Glutamatergic neuron (in vitro differentiated cells): Measurements from ENCODE around the gene PYCR2. TPM values are rescaled to one million over a fixed set of nuclear protein-coding genes. Genes with fewer than 3 reads are reported as not detected.
"Not testable (repeated sequence)": the region's sequence is repeated elsewhere in the genome, so short reads cannot be mapped to it uniquely, and the experiment has no call there.

Experiments
- DNase-seq: peaks from one replicate; pipeline ENCODE4 v3.0.0; 2022
- H3K27ac Mint-ChIP-seq: one replicate; pipeline ENCODE4 v1.8.0; 2020; ENCODE audit warnings: mild to moderate bottlenecking, mixed read lengths, inconsistent platforms; ENCODE audit not compliant: unreplicated experiment
- H3K27me3 Mint-ChIP-seq: one replicate; pipeline ENCODE4 v1.8.0; 2020; ENCODE audit warnings: mild to moderate bottlenecking, moderate library complexity, mixed read lengths, inconsistent platforms; ENCODE audit not compliant: unreplicated experiment
- H3K36me3 Mint-ChIP-seq: one replicate; pipeline ENCODE4 v1.8.0; 2020; ENCODE audit warnings: mild to moderate bottlenecking, mixed read lengths, inconsistent platforms; ENCODE audit not compliant: unreplicated experiment
- H3K4me1 Mint-ChIP-seq: one replicate; pipeline ENCODE4 v1.8.0; 2020; ENCODE audit warnings: mild to moderate bottlenecking, low read depth, mixed read lengths, inconsistent platforms; ENCODE audit not compliant: unreplicated experiment
- H3K4me3 Mint-ChIP-seq: one replicate; pipeline ENCODE4 v1.8.0; 2020; ENCODE audit warnings: mild to moderate bottlenecking, mixed read lengths, inconsistent platforms; ENCODE audit not compliant: unreplicated experiment
- H3K9me3 Mint-ChIP-seq: one replicate; pipeline ENCODE4 v1.8.0; 2020; ENCODE audit warnings: mild to moderate bottlenecking, moderate library complexity, mixed read lengths, inconsistent platforms; ENCODE audit not compliant: unreplicated experiment
- total RNA-seq: library from RNA; stranded (reverse); fragmentation: NEBNext Ultra II Directional; extraction: Animal tissue kit (Norgen Biotek cat#: 25700); gene quantifications from one replicate; pipeline ENCODE4 v1.2.1, GENCODE V29; 2021; ENCODE audit not compliant: unreplicated experiment
- TF ChIP-seq, protein P1 (sequence below): fragments of 200-600 bp; sonication (generic); IDR thresholded peaks from one replicate; pipeline ENCODE4 v1.5.0; 2021; ENCODE audit not compliant: partially characterized antibody, unreplicated experiment

The PYCR2 gene
- total RNA-seq, 1 donor from 2014 or later: 36.6 TPM

- no peak for DNase-seq
- no peak overlapping the region for H3K4me3 Mint-ChIP-seq
- H3K27me3 Mint-ChIP-seq: peaks cover 2% of the 10 kb centered on the region
- H3K36me3 Mint-ChIP-seq: no peaks in the 10 kb centered on the region
- TF ChIP-seq, protein P1, sequence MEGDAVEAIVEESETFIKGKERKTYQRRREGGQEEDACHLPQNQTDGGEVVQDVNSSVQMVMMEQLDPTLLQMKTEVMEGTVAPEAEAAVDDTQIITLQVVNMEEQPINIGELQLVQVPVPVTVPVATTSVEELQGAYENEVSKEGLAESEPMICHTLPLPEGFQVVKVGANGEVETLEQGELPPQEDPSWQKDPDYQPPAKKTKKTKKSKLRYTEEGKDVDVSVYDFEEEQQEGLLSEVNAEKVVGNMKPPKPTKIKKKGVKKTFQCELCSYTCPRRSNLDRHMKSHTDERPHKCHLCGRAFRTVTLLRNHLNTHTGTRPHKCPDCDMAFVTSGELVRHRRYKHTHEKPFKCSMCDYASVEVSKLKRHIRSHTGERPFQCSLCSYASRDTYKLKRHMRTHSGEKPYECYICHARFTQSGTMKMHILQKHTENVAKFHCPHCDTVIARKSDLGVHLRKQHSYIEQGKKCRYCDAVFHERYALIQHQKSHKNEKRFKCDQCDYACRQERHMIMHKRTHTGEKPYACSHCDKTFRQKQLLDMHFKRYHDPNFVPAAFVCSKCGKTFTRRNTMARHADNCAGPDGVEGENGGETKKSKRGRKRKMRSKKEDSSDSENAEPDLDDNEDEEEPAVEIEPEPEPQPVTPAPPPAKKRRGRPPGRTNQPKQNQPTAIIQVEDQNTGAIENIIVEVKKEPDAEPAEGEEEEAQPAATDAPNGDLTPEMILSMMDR: no peak
- H3K9me3 Mint-ChIP-seq: peaks cover 2% of the 10 kb centered on the region
- H3K27ac Mint-ChIP-seq: no peak overlapping the region
- H3K4me1 Mint-ChIP-seq: peaks cover 8% of the 10 kb centered on the region
These were observed 7.5 kb upstream of the PYCR2 start for GRCh38 chr1:225931270-225932136.

DNA sequence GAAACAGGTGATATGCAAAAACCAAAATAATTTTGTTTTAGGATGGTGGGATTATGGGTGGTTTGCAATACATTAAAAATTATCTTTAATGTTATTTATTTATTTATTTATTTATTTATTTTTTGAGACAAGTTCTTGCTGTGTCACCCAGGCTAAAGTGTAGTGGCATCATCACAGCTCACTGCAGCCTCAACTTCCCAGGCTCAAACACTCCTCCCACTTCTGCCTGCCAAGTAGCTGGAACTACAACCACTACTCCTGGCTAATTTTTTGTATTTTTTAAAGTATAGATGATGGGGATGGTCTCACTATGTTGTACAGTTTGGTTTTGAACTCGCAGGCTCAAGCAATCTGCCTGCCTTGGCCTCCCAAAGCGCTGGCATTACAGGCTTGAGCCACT, 6.5 kb upstream of the PYCR2 start:
- TF ChIP-seq, protein P1: no peak
- Mint-ChIP-seq H3K27me3 (peaks cover 2% of the 10 kb centered on the region), H3K36me3 (no peaks in the 10 kb centered on the region), H3K4me3 (no peak overlapping the region), H3K27ac (no peak overlapping the region), H3K4me1 (peaks cover 8% of the 10 kb centered on the region), H3K9me3 (peaks cover 2% of the 10 kb centered on the region)
- no peak for DNase-seq

DNA sequence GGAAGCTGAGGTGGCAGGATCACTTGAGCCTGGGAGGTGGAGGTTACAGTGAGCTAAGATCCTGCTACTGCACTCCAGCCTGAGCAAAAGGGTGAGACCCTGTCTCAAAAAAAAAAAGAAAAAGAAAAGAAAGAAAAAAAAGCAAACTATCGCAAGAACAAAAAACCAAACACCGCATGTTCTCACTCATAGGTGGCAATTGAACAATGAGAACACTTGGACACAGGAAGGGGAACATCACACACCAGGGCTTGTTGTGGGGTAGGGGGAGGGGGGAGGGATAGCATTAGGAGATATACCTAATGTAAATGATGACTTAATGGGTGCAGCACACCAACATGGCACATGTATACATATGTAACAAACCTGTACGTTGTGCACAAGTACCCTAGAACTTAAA, 5.4 kb upstream of the PYCR2 start:
- DNase-seq, H3K36me3 Mint-ChIP-seq, H3K27me3 Mint-ChIP-seq, H3K9me3 Mint-ChIP-seq, H3K4me1 Mint-ChIP-seq, H3K4me3 Mint-ChIP-seq, H3K27ac Mint-ChIP-seq: not testable (repeated sequence)

DNA sequence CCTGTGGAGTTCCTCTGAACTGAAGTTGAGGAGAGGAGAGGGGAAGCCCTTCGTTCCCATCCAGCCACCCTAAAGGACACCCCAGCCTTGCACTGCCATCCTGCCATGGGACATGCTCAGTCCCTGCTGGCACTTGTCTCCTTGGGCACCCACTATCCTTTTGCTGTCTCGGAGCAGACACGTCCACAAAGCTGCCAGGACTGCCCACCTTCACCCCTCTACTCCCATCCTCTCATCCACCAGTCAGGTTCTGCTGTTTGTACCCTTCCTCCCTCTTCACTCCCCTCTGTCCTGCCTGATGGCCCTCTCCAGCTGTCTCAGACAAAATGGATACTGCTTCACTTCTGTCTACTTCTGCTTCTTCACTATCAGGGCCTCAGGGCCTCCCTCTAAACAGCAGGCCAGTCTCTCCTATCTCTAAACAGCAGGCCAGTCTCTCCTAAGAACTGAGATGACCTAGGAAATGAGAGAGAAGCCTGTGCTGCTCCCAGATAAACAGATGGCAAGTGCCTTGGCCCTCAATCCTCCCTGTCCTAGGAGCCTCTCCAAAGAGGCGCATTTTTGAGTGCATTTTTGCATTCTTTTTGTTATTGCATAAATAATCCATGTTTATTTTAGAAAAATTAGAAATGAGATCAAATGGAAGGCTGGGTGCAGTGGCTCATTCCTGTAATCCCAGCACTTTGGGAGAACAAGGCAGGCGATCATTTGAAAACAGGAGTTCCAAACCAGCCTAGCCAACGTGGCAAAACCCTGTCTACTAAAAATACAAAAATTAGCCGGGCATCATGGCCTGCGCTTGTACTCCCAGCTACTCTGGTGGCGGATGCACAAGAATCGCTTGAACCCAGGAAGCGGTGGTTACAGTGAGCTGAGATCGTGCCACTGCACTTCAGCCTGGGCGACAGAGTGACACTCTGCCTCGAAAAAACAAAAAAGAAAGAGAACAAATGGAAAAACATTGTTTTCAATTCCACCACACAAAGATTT, 4.4 kb upstream of the PYCR2 start:
- Mint-ChIP-seq H3K36me3 (no peaks in the 10 kb centered on the region), H3K27ac (peak overlapping the region; percentile 85), H3K9me3 (peaks cover 2% of the 10 kb centered on the region), H3K27me3 (peaks cover 3% of the 10 kb centered on the region), H3K4me1 (peaks cover 8% of the 10 kb centered on the region), H3K4me3 (peak overlapping the region; percentile 57)
- DNase-seq: no peak
- TF ChIP-seq, protein P1: no peak

DNA sequence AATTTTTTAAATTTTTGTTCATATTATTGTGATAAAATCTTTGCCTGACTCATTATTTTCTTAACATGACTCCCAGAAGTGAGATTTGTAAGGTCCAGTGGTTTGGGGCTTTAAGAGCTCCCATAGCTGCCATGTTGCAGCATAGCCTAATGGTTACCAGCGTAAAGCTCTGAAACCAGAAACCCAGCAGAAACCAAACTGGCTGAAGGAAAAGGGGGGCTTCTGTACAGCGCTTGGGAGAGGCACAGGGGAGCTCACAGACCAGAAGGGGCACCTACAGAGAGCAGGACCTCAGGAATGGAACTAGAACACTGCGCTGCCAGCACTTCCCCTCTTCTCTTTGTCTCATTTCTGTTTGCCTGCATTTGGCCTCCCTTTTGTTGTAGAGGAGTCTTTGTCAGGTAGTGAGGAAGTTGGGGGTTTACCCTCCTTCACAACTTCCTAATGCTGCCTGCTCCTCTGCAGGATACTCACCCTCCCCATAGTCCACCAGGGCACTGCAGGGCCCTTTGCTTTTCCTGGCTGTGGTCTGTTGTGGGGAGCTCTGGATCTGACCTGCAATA, 2.6 kb upstream of the PYCR2 start:
- peaks cover 3% of the 10 kb centered on the region for H3K27me3 Mint-ChIP-seq
- TF ChIP-seq, protein P1: no peak
- peaks cover 2% of the 10 kb centered on the region for H3K9me3 Mint-ChIP-seq
- peaks cover 8% of the 10 kb centered on the region for H3K4me1 Mint-ChIP-seq
- no peak overlapping the region for H3K4me3 Mint-ChIP-seq
- H3K27ac Mint-ChIP-seq: no peak overlapping the region
- H3K36me3 Mint-ChIP-seq: no peaks in the 10 kb centered on the region
- DNase-seq: no peak
